ENCODE results near the gene CDC14B.
A peak's percentile ranks its signal among the peaks of the same experiment; 100 is the strongest.
"Not testable (repeated sequence)": the region's sequence is repeated elsewhere in the genome, so short reads cannot be mapped to it uniquely, and the experiment has no call there.

Gene CDC14B

DNA sequence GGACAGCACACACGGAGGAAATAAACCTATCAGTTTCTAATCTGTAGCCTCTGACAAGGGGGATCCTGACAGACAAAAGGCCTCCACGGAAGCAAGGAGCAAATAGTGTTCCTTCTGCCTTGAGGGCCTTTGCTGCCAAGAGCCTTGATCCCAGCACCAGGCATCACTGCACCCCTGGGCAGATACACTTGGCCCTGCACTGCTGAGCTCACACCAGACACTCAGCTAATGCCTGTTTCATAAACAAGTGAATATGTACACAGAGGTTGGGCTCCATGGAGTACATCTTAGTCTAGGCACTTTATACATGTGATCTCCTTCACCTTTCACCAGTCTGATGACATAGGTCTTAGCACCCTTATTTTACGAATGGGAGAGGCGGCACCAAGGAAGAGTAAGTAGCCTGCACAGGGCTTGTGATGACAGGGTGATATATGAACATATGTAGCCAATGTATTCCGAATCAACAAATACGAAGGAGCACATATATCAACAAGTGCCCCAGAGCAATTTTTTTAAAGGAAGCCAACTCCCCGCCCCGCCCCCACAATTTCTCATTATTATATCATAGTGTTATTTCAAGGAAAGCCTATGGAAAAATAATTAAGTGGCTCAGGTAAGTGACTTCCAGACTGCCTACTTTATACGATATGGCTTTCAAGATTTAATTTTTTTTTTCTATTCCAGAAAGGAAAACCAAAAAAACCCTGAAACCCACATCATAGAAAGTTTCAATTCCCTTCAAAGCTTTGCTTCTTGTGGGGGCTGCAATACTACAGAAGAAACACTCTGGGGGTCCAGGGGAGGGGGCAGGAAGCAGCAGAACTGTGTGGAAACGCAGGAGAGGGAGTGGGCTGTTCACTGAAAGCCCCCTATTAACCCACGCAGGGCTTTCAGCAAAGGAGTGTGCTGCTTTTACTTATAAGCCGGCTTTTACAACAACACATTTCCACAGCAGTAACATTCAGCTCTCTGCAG is 32.0 kb downstream of the CDC14B start:
- DNase-seq (ENCODE audit: low read depth in 2 of 2): no peak

DNA sequence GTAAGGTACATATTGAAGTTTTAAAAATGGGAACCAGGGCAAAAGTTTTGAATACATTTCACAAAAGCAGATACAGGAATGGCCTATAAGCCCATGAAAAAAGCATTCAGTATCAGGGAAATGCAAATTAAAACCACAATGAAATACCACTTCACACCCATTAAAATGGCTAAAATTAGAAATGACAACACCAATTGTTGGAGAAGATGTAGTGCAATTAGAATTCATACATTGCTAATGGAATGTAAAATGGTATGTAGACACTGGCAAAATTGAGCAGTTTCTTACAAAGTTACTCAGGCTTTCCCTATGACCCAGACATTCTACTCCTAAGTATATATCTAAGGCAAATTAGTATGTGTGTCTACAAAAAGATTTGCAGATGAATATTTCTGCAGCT is 34.2 kb downstream of the CDC14B start:
- no peak for DNase-seq (ENCODE audit: low read depth in 2 of 2)

- not testable (repeated sequence) for DNase-seq (ENCODE audit: low read depth in 2 of 2)
Observed at GRCh38 chr9:96582199-96582598, 37.4 kb downstream of the CDC14B start.

DNA sequence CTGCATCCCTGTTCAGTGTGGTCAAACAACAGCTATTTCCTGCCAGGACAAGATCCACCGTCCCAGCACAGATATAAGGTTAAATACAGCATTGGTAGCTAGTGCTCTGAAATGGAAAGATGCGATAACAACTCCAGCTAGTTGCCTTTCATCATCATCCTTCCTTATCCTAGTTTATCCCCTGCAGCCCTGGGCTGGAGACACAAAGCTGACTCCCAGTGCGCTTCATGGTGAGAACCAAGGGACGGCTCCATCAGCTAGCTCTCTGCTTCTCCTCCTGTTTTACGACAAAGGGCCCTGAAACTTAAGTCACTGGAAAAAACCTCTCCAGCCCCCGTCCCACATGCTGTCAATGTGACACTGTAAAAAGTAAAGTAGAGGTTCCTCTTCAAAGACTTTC is 37.9 kb downstream of the CDC14B start:
- DNase-seq (ENCODE audit: low read depth in 2 of 2): no peak

- DNase-seq (ENCODE audit: low read depth in 2 of 2): no peak
Observed at GRCh38 chr9:96581301-96581700, 38.3 kb downstream of the CDC14B start.

GRCh38 chr9:96574931-96575351 is 44.7 kb downstream of the CDC14B start:
- no peak for DNase-seq (ENCODE audit: low read depth in 2 of 2)

GRCh38 chr9:96574455-96574854 is 45.2 kb downstream of the CDC14B start:
- DNase-seq (ENCODE audit: low read depth in 2 of 2): no peak

GRCh38 chr9:96567203-96567700 is 52.4 kb downstream of the CDC14B start:
- DNase-seq (ENCODE audit: low read depth in 2 of 2): no peak

DNA sequence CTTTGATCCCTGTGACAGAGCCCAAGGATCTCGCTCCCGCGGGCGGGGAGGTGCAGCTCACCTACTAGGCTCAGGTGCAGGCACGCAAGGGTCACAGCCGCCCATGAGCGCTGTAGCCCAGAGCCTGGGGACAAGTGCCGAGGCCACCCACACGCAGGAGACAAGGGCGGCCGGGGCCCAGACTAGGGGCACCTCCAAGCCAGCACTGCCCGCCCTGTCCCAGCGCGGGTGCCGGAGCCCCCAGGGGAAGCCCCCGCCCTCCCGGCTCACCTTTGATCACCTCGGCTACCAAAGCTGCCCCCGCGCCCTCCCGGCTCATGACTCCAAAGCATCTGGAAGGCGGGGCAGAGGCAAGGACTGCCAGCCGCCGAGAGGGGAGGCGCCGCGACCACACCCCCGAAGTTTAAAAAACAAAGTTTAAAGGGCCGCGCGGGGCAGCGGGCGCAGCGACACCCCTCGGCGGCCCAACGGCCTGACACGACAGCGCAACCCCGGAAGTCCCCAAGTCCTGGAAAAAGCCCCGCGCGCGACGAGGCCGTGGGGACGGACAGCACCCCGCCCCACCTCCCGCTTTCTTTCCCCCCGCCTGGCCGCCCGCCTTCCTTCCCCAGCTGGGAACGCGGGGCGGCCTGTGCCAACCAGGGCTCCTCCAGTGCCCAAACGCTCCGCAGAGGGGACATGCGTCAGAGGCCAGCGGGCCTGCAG is 53.0 kb downstream of the CDC14B start:
- no peak for DNase-seq (ENCODE audit: low read depth in 2 of 2)

GRCh38 chr9:96565671-96566497 is 53.8 kb downstream of the CDC14B start:
- DNase-seq (ENCODE audit: low read depth in 2 of 2): no peak

DNA sequence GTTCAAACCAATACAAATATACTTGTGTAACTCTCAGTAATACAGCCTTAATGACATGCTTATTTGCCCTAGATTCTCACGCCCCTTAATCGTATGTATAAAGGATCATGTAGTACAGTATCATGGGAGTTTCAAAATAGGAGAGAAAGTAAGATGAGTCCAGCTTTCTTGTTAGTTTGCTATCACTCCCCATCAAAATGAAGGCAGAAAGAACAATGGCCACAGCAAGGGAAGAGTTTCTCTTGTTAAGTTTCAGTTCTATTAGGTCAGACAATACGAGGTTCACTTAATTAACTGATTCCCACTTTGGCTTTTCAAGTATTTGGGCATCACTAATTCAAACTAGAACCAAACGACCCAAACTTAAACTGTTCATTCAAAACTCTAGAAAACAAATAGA is 55.4 kb downstream of the CDC14B start:
- no peak for DNase-seq (ENCODE audit: low read depth in 2 of 2)

DNA sequence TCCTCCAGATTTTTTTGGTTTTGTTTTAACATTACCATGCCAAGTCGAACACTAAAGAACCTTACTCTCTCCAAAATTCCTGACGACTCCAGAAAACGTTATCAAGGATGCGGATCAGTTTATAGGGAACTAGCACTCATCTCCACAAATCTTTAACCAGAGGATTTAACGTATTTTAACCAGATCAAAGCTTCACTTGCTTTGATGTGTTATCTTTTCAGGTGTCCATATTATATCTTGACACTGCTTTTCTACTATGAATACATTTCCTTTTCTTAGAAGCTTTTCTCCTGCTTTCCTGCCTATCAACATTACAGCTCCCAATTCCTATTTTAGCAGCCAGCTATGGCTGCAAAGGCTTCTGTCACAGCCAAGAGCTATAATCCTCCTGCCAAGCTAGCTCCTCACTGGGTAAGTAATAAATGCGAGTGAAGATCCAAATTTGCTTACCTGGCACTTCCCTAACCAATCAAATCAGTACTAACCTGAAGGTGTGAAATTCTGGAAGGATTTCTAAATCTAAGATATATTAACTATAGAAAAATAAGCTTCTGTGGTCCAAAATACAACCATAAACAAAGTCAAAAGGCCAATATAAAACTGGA is 60.2 kb downstream of the CDC14B start:
- DNase-seq (ENCODE audit: low read depth in 2 of 2): no peak

GRCh38 chr9:96557921-96558320 is 61.7 kb downstream of the CDC14B start:
- no peak for DNase-seq (ENCODE audit: low read depth in 2 of 2)

GRCh38 chr9:96556701-96557461 is 62.8 kb downstream of the CDC14B start:
- DNase-seq (ENCODE audit: low read depth in 2 of 2): no peak

GRCh38 chr9:96555567-96556386 is 63.9 kb downstream of the CDC14B start:
- DNase-seq (ENCODE audit: low read depth in 2 of 2): no peak

- DNase-seq (ENCODE audit: low read depth in 2 of 2): no peak
Observed at GRCh38 chr9:96554801-96555566, 64.7 kb downstream of the CDC14B start.

DNA sequence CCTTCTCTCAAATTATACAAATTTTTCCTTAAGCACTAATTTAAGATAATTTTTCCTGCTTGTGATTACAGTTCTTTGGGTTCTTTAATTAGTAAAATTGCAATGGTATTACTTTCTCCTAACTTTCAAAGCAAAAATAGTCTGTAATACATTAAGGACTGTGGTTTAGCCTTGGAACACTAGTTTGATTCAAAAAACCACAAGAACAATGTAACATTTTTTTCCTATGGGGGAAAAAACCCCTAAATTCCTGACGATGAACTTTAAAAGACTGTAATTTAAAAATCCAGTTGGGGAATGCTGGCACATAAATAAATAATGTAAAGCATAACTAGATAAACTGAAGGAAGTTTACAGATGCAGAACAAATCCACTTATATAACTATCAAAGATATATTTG is 65.3 kb downstream of the CDC14B start:
- peak; percentile 44 to 46 for DNase-seq (ENCODE audit: low read depth in 2 of 2)

DNA sequence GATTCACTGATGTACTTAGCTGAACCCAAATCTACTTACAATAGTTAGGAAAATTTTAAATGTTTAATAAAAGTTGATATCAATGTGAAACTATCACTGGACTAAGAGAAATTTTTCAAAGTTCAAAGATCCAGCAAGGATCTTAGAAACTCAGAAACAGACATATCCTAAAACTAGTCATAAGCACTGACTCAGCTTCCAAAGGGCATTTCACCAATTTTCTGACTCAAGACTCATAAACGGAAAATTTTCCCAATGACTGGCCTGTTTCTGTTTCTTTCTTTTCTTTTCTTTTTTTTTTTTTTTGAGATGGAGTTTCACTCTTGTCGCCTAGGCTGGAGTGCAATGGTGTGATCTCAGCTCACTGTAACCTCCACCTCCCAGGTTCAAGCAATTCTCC is 66.6 kb downstream of the CDC14B start:
- DNase-seq (ENCODE audit: low read depth in 2 of 2): peak; percentile 52 to 55

- DNase-seq (ENCODE audit: low read depth in 2 of 2): no peak
Observed at GRCh38 chr9:96551403-96551802, 68.2 kb downstream of the CDC14B start.
